Transverse colon (tissue), 4 donors: Measurements from ENCODE around the gene ZFC3H1. TPM values are rescaled to one million over a fixed set of nuclear protein-coding genes. Genes with fewer than 3 reads are reported as not detected.

Experiments used
- DNase-seq: peaks from one replicate; pipeline ENCODE4 v3.0.0-alpha.2; 2019
- H3K27ac ChIP-seq, 4 donors: fragments of 200-600 bp; sonication (generic); 2 replicates each; pipeline ENCODE4 v1.5.1; 2016 to 2018; ENCODE audit warnings: inconsistent platforms in 4 of 4
- H3K27me3 ChIP-seq: fragments of 200-600 bp; sonication (generic); 2 replicates; pipeline ENCODE4 v1.5.1; 2017; ENCODE audit warnings: inconsistent platforms
- H3K36me3 ChIP-seq, 4 donors: fragments of 200-600 bp; sonication (generic); 2 replicates each; pipeline ENCODE4 v1.5.1; 2017 to 2019; ENCODE audit warnings: inconsistent platforms in 4 of 4
- H3K4me1 ChIP-seq, 4 donors: fragments of 200-600 bp; sonication (generic); 2 replicates each; pipeline ENCODE4 v1.5.1; 2017 to 2020; ENCODE audit warnings: inconsistent platforms in 4 of 4
- H3K4me3 ChIP-seq, 4 donors: fragments of 200-600 bp; sonication (generic); 1 replicate in 1 of 4; 2 replicates in 3 of 4; pipeline versions ENCODE4 v1.5.1 to v1.6.1; 2017 to 2019; ENCODE audit warnings: inconsistent platforms in 4 of 4
- H3K9me3 ChIP-seq, 2 donors: fragments of 200-600 bp; sonication (generic); 2 replicates each; pipeline ENCODE4 v1.5.1; 2017 to 2019; ENCODE audit warnings: inconsistent platforms in 2 of 2
- CTCF ChIP-seq, 5 experiments: fragments of 200-600 bp in 3 of 5; fragments of 450-650 bp in 2 of 5; sonication (generic) in 3 of 5; IDR thresholded peaks; 1 replicate in 2 of 5; 2 replicates in 3 of 5; pipeline ENCODE4 v1.5.1; 2016 to 2017; ENCODE audit warnings: antibody characterized with exemption in 5 of 5, inconsistent platforms in 3 of 5, mild to moderate bottlenecking in 2 of 5, moderate library complexity in 1 of 5
- EP300 ChIP-seq: sonication (generic); formaldehyde crosslinking; IDR thresholded peaks from one replicate; pipeline ENCODE4 v1.6.1; 2017; ENCODE audit warnings: antibody characterized with exemption, low read depth
- POLR2A ChIP-seq: fragments of 450-650 bp; IDR thresholded peaks from one replicate; pipeline ENCODE4 v1.6.1; 2016; ENCODE audit warnings: antibody characterized with exemption, mild to moderate bottlenecking, moderate library complexity
- POLR2AphosphoS5 ChIP-seq, 3 donors: sonication (generic); formaldehyde crosslinking; IDR thresholded peaks; one replicate each; pipeline ENCODE4 v1.6.1; 2016; ENCODE audit warnings: antibody characterized with exemption in 3 of 3
- WGBS, 2 donors: methylation state at CpG; one replicate each; pipeline ENCODE4 v1.1.5; 2018; ENCODE audit warnings: low coverage in 1 of 2; 5-methylcytosine and 5-hydroxymethylcytosine counted together
- in situ Hi-C, 4 donors: fragments of 200-750 bp; cut with MboI; loops; one replicate each; pipeline versions ENCODE4 v1.15.0 to v1.15.1; 2017; ENCODE audit warnings: low sequenced_read_pairs in 3 of 4, low pct_ligation_motif_present in 1 of 4, low pct_unique_long_range_greater_than_20kb in 1 of 4
- intact Hi-C: fragments of 100-400 bp; cut with DNase I; formaldehyde crosslinking; loops from one replicate; pipeline ENCODE4 v1.15.1; 2023; ENCODE audit warnings: low total_unique reads
- total RNA-seq, 4 donors: library from RNA; depleted of rRNA; stranded (reverse); fragments of >200 nt; gene quantifications; one replicate each; pipeline ENCODE4 v1.1.0, GENCODE V29; 2016

The ZFC3H1 gene
- total RNA-seq, 4 donors from 2014 or later: 61.9 to 141 (median 91.6) TPM

- intact Hi-C loops: no loop called here
Observed at GRCh38 chr12:71621938-71622337, 41.7 kb downstream of the ZFC3H1 start.

GRCh38 chr12:71610031-71610795 lies 53.4 kb downstream of the ZFC3H1 start:
- H3K4me3 ChIP-seq: no peak overlapping the region
- no peaks in the 10 kb centered on the region for H3K9me3 ChIP-seq
- in situ Hi-C loops (no loop called here), intact Hi-C loops (no loop called here)
- TF ChIP-seq EP300: no peak
- WGBS, 2 donors: 58 to 70% methylated on average over 4 to 6 of the region's 6 CpGs
- H3K4me1 ChIP-seq: no peaks in the 10 kb centered on the region
- H3K36me3 ChIP-seq: peaks cover 0 to 79% (median 34%) of the 10 kb centered on the region in 4 donors
- no peak for DNase-seq
- no peak overlapping the region for H3K27ac ChIP-seq
- no peaks in the 10 kb centered on the region for H3K27me3 ChIP-seq

More at GRCh38 chr12:71621938-71622337, 41.7 kb downstream of the ZFC3H1 start:
- no peaks in the 10 kb centered on the region for H3K27me3 ChIP-seq
- DNase-seq: no peak
- 100% methylated on average over 1 of the region's 1 CpG for WGBS, 2 donors
- no peak overlapping the region for H3K4me3 ChIP-seq
- H3K27ac ChIP-seq: no peak overlapping the region
- in situ Hi-C loops: no loop called here
- H3K4me1 ChIP-seq: peaks cover 0 to 5% (median 0%) of the 10 kb centered on the region in 4 donors
- H3K9me3 ChIP-seq: no peaks in the 10 kb centered on the region
- no peak for TF ChIP-seq CTCF (IDR thresholded peaks at IDR 0.05)
- TF ChIP-seq POLR2A: no peak
- H3K36me3 ChIP-seq: peaks cover 0 to 88% (median 44%) of the 10 kb centered on the region in 4 donors

GRCh38 chr12:71607494-71608330 lies 55.9 kb downstream of the ZFC3H1 start:
- TF ChIP-seq EP300 (no peak), POLR2A (no peak), CTCF (IDR thresholded peaks at IDR 0.05) (no peak), POLR2AphosphoS5 (IDR thresholded peaks at IDR 0.05) (no peak)
- WGBS, 2 donors: 50 to 55% methylated on average over 4 of the region's 4 CpGs

GRCh38 chr12:71605039-71605438 lies 58.6 kb downstream of the ZFC3H1 start:
- WGBS, 2 donors: 81 to 85% methylated on average over 3 of the region's 3 CpGs

More at GRCh38 chr12:71607494-71608330, 55.9 kb downstream of the ZFC3H1 start:
- Histone ChIP-seq H3K27me3 (no peaks in the 10 kb centered on the region), H3K9me3 (no peaks in the 10 kb centered on the region), H3K27ac (no peak overlapping the region), H3K36me3 (peaks cover 0 to 54% (median 23%) of the 10 kb centered on the region in 4 donors), H3K4me1 (no peaks in the 10 kb centered on the region), H3K4me3 (no peak overlapping the region)
- DNase-seq: no peak
- intact Hi-C loops (no loop called here), in situ Hi-C loops (no loop called here)

More at GRCh38 chr12:71605039-71605438, 58.6 kb downstream of the ZFC3H1 start:
- no peak for TF ChIP-seq POLR2AphosphoS5 (IDR thresholded peaks at IDR 0.05)
- TF ChIP-seq POLR2A: no peak
- TF ChIP-seq EP300: no peak
- no peak for TF ChIP-seq CTCF (IDR thresholded peaks at IDR 0.05)
- no peaks in the 10 kb centered on the region for H3K4me1 ChIP-seq
- H3K27me3 ChIP-seq: no peaks in the 10 kb centered on the region
- in situ Hi-C loops (no loop called here), intact Hi-C loops (no loop called here)
- no peaks in the 10 kb centered on the region for H3K9me3 ChIP-seq
- no peak overlapping the region for H3K4me3 ChIP-seq
- peaks cover 0 to 29% (median 10%) of the 10 kb centered on the region in 4 donors for H3K36me3 ChIP-seq
- H3K27ac ChIP-seq: no peak overlapping the region
- no peak for DNase-seq
